ENCODE measurements around the gene CPN1. TPM values are rescaled to one million over a fixed set of nuclear protein-coding genes. Genes with fewer than 3 reads are reported as not detected.

The CPN1 gene
- total RNA-seq, 1 experiment from 2014 or later: not detected

DNA sequence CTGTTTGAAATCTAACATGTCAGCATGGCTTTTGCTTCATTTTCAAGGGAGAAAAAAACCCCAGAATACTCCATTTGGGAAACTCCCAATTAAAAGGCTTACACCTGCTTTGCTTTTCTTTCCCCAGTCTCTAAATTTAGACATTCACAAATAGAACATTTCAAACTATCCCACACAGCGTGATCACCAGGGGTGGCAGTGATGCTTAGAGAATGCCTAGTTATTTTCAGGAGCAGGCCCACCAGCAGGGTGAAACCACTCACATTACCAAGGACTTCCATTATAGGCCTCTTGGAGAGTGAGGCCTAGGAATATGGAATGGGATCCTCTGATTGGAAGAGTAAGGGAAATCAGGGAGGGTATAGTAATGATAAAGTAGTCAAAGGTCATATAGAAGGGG lies 14.2 kb downstream of the CPN1 start:
- Mint-ChIP-seq H3K27me3 (ENCODE audit: unreplicated experiment) (peaks cover 7% of the 10 kb centered on the region), H3K9me3 (ENCODE audit: low read depth, unreplicated experiment) (no peaks in the 10 kb centered on the region), H3K4me3 (ENCODE audit: low read depth, unreplicated experiment) (no peak overlapping the region), H3K36me3 (ENCODE audit: insufficient read depth, unreplicated experiment) (no peaks in the 10 kb centered on the region), H3K27ac (ENCODE audit: unreplicated experiment) (no peak overlapping the region), H3K4me1 (ENCODE audit: low read depth, unreplicated experiment) (no peaks in the 10 kb centered on the region)
- TF ChIP-seq CTCF (IDR thresholded peaks at IDR 0.05; ENCODE audit: unreplicated experiment): no peak
- no peak for DNase-seq
- intact Hi-C loops (cut with micrococcal nuclease; ENCODE audit: unreplicated experiment): no loop called here
- no TSS peak for BruUV-seq (replicated peaks)
- CTCF ChIA-PET: no interaction called here

DNA sequence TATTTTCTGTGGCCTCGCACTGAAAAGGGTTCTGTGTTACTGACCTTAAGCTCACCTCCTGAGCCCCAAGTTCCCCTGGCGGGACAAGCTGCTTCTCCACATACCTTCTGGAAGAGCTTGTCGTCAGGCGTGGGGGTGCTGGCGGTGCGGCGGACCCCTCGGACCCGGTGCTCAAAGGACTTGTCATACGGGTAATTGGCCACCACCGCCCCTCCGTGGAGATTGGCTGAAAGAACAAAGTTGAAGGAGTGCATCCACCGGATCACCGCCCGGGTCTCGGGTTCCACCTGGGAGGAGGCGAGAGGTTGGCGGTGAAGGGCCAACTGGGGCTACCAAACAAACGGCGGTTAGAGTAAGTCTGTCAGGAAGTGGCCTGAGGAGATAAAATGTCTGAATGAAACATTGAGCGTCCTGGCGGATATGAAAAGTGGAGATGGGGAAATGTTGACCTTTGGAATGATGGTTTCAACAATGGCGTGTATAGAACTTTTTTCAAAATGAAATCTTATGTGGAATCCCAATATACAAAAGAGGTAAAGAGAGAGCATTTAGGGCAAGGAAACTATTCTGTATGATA lies 16.5 kb downstream of the CPN1 start:
- no peaks in the 10 kb centered on the region for H3K4me1 Mint-ChIP-seq (ENCODE audit: low read depth, unreplicated experiment)
- no peaks in the 10 kb centered on the region for H3K27me3 Mint-ChIP-seq (ENCODE audit: unreplicated experiment)
- no TSS peak for BruUV-seq (replicated peaks)
- intact Hi-C loops (cut with micrococcal nuclease; ENCODE audit: unreplicated experiment): no loop called here
- no peak for DNase-seq
- no peak overlapping the region for H3K4me3 Mint-ChIP-seq (ENCODE audit: low read depth, unreplicated experiment)
- no peaks in the 10 kb centered on the region for H3K9me3 Mint-ChIP-seq (ENCODE audit: low read depth, unreplicated experiment)
- CTCF ChIA-PET: no interaction called here
- no peak for TF ChIP-seq CTCF (IDR thresholded peaks at IDR 0.05; ENCODE audit: unreplicated experiment)
- H3K27ac Mint-ChIP-seq (ENCODE audit: unreplicated experiment): no peak overlapping the region
- H3K36me3 Mint-ChIP-seq (ENCODE audit: insufficient read depth, unreplicated experiment): no peaks in the 10 kb centered on the region

DNA sequence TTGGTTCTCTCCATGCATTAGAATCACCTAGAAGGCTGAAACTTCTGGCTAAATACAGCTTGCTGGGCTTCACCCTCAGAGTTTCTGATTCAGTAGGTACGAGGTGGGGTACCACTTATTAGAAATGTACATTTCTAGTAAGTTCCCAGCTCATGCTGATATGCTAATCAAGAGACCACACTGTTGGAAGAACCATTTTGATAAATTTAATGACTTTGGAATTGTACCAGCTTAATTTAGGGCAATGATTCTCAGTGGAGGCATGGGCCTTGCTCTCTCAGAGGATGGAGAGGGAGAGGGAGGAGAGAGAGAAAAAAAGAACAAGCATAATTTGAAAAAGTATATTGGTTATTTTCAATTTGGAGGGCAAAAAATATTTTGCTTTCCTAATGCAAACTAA lies 20.3 kb downstream of the CPN1 start:
- no TSS peak for BruUV-seq (replicated peaks)
- Mint-ChIP-seq H3K4me3 (ENCODE audit: low read depth, unreplicated experiment) (no peak overlapping the region), H3K27me3 (ENCODE audit: unreplicated experiment) (no peaks in the 10 kb centered on the region), H3K9me3 (ENCODE audit: low read depth, unreplicated experiment) (no peaks in the 10 kb centered on the region), H3K27ac (ENCODE audit: unreplicated experiment) (no peak overlapping the region), H3K36me3 (ENCODE audit: insufficient read depth, unreplicated experiment) (no peaks in the 10 kb centered on the region), H3K4me1 (ENCODE audit: low read depth, unreplicated experiment) (no peaks in the 10 kb centered on the region)
- DNase-seq: no peak
- TF ChIP-seq CTCF (IDR thresholded peaks at IDR 0.05; ENCODE audit: unreplicated experiment): no peak
- CTCF ChIA-PET: no interaction called here
- intact Hi-C loops (cut with micrococcal nuclease; ENCODE audit: unreplicated experiment): no loop called here

DNA sequence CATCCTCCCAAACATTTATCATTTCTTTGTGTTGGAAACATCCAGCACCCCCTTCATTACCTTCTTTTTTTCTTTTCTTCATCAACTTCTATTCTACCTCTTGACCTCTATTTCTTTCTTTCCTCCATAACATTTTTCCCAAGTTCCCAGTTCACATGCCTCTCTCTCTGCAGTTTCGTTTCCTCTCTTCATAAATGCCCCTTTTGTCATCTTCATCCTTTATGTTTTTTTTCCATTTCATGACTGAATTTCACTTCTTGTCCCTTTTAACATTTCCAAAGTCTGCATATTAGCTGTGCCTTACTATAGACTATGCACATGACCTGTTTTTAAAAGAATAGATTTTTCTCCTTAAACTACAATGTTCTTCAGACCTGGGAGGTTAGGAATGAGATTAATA lies 23.7 kb downstream of the CPN1 start:
- H3K27ac Mint-ChIP-seq (ENCODE audit: unreplicated experiment): no peak overlapping the region
- intact Hi-C loops (cut with micrococcal nuclease; ENCODE audit: unreplicated experiment): no loop called here
- H3K4me3 Mint-ChIP-seq (ENCODE audit: low read depth, unreplicated experiment): no peak overlapping the region
- H3K9me3 Mint-ChIP-seq (ENCODE audit: low read depth, unreplicated experiment): no peaks in the 10 kb centered on the region
- BruUV-seq (replicated peaks): no TSS peak
- no peaks in the 10 kb centered on the region for H3K27me3 Mint-ChIP-seq (ENCODE audit: unreplicated experiment)
- no peak for DNase-seq
- TF ChIP-seq CTCF (IDR thresholded peaks at IDR 0.05; ENCODE audit: unreplicated experiment): no peak
- CTCF ChIA-PET: no interaction called here
- H3K36me3 Mint-ChIP-seq (ENCODE audit: insufficient read depth, unreplicated experiment): no peaks in the 10 kb centered on the region
- no peaks in the 10 kb centered on the region for H3K4me1 Mint-ChIP-seq (ENCODE audit: low read depth, unreplicated experiment)
